Skeletal muscle tissue (tissue), 4 donors: ENCODE measurements around the gene BORCS5. TPM values are rescaled to one million over a fixed set of nuclear protein-coding genes. Genes with fewer than 3 reads are reported as not detected.

Experiments
- H3K27ac ChIP-seq: one replicate; pipeline ENCODE4 v1.7.0; 2013; ENCODE audit warnings: mild to moderate bottlenecking, low read depth, low read length, inconsistent platforms
- H3K27me3 ChIP-seq, 3 donors: one replicate each; pipeline ENCODE4 v1.7.0; 2013; ENCODE audit warnings: low read length in 3 of 3; ENCODE audit not compliant: control insufficient read depth in 3 of 3, insufficient read depth in 3 of 3
- H3K36me3 ChIP-seq, 3 donors: one replicate each; pipeline ENCODE4 v1.7.0; 2013; ENCODE audit warnings: low read length in 3 of 3; ENCODE audit not compliant: control insufficient read depth in 3 of 3, insufficient read depth in 3 of 3
- H3K4me1 ChIP-seq, 3 donors: one replicate each; pipeline ENCODE4 v1.7.0; 2013; ENCODE audit warnings: low read length in 3 of 3, mild to moderate bottlenecking in 3 of 3; ENCODE audit not compliant: control insufficient read depth in 3 of 3, insufficient read depth in 3 of 3
- H3K4me3 ChIP-seq, 3 donors: one replicate each; pipeline ENCODE4 v1.7.0; 2013; ENCODE audit warnings: low read length in 3 of 3
- H3K9ac ChIP-seq, 3 donors: one replicate each; pipeline ENCODE4 v1.7.0; 2013; ENCODE audit warnings: low read length in 3 of 3, mild to moderate bottlenecking in 3 of 3, moderate library complexity in 2 of 3, low read depth in 1 of 3
- H3K9me3 ChIP-seq, 3 donors: one replicate each; pipeline ENCODE4 v1.7.0; 2013; ENCODE audit warnings: low read length in 3 of 3; ENCODE audit not compliant: control insufficient read depth in 3 of 3
- total RNA-seq: library from RNA; depleted of rRNA; stranded (reverse); fragments of >200 nt; gene quantifications from one replicate; pipeline ENCODE4 v1.2.3, GENCODE V29; 2014
- donor health status: Osteomylitis.

BORCS5 gene
- total RNA-seq, 1 donor from 2014 or later: 19.3 TPM

GRCh38 chr12:12428961-12429657 is 72.2 kb downstream of the BORCS5 start:
- Histone ChIP-seq H3K9me3 (no peaks in the 10 kb centered on the region), H3K4me1 (no peaks in the 10 kb centered on the region), H3K27me3 (no peaks in the 10 kb centered on the region), H3K4me3 (no peak overlapping the region), H3K36me3 (no peaks in the 10 kb centered on the region), H3K27ac (no peak overlapping the region), H3K9ac (no peak overlapping the region)

- Histone ChIP-seq H3K27ac (no peak overlapping the region), H3K4me3 (no peak overlapping the region), H3K4me1 (peaks cover 0 to 4% (median 0%) of the 10 kb centered on the region in 3 donors), H3K36me3 (peaks cover 0 to 3% (median 0%) of the 10 kb centered on the region in 3 donors), H3K27me3 (no peaks in the 10 kb centered on the region), H3K9me3 (no peaks in the 10 kb centered on the region), H3K9ac (no peak overlapping the region)
Measured at GRCh38 chr12:12432364-12432763, 75.5 kb downstream of the BORCS5 start.

GRCh38 chr12:12433203-12433731 is 76.4 kb downstream of the BORCS5 start:
- Histone ChIP-seq H3K27me3 (no peaks in the 10 kb centered on the region), H3K4me3 (no peak overlapping the region), H3K27ac (no peak overlapping the region), H3K4me1 (peaks cover 0 to 4% (median 0%) of the 10 kb centered on the region in 3 donors), H3K9me3 (no peaks in the 10 kb centered on the region), H3K9ac (no peak overlapping the region), H3K36me3 (peaks cover 0 to 3% (median 0%) of the 10 kb centered on the region in 3 donors)

GRCh38 chr12:12436831-12437345 is 80.0 kb downstream of the BORCS5 start:
- Histone ChIP-seq H3K27me3 (no peaks in the 10 kb centered on the region), H3K9me3 (no peaks in the 10 kb centered on the region), H3K36me3 (peaks cover 0 to 3% (median 0%) of the 10 kb centered on the region in 3 donors), H3K4me1 (peaks cover 0 to 9% (median 4%) of the 10 kb centered on the region in 3 donors), H3K4me3 (no peak overlapping the region), H3K27ac (no peak overlapping the region), H3K9ac (no peak overlapping the region)

- H3K9me3 ChIP-seq: no peaks in the 10 kb centered on the region
- H3K27me3 ChIP-seq: no peaks in the 10 kb centered on the region
- H3K4me3 ChIP-seq: no peak overlapping the region
- peaks cover 0 to 3% (median 0%) of the 10 kb centered on the region in 3 donors for H3K36me3 ChIP-seq
- no peak overlapping the region for H3K27ac ChIP-seq
- H3K9ac ChIP-seq: no peak overlapping the region
- peaks cover 15 to 30% (median 21%) of the 10 kb centered on the region in 3 donors for H3K4me1 ChIP-seq
Measured at GRCh38 chr12:12439636-12440035, 82.8 kb downstream of the BORCS5 start.

- H3K9me3 ChIP-seq: no peaks in the 10 kb centered on the region
- H3K36me3 ChIP-seq: peaks cover 0 to 3% (median 0%) of the 10 kb centered on the region in 3 donors
- peaks cover 15 to 27% (median 21%) of the 10 kb centered on the region in 3 donors for H3K4me1 ChIP-seq
- H3K9ac ChIP-seq: no peak overlapping the region
- no peak overlapping the region for H3K4me3 ChIP-seq
- no peaks in the 10 kb centered on the region for H3K27me3 ChIP-seq
- H3K27ac ChIP-seq: peak overlapping the region; percentile 17
Measured at GRCh38 chr12:12440784-12441428, 84.0 kb downstream of the BORCS5 start.

- Histone ChIP-seq H3K9ac (no peak overlapping the region), H3K36me3 (peaks cover 0 to under 1% (median 0%) of the 10 kb centered on the region in 3 donors), H3K4me3 (no peak overlapping the region), H3K9me3 (no peaks in the 10 kb centered on the region), H3K27ac (no peak overlapping the region), H3K27me3 (no peaks in the 10 kb centered on the region), H3K4me1 (peaks cover 15 to 27% (median 21%) of the 10 kb centered on the region in 3 donors)
Measured at GRCh38 chr12:12441429-12441807, 84.5 kb downstream of the BORCS5 start.

GRCh38 chr12:12441843-12442461 is 85.1 kb downstream of the BORCS5 start:
- H3K9ac ChIP-seq: no peak overlapping the region
- H3K27ac ChIP-seq: peak overlapping the region; percentile 66

GRCh38 chr12:12442548-12443071 is 85.7 kb downstream of the BORCS5 start:
- Histone ChIP-seq H3K4me1 (peaks cover 17 to 27% (median 23%) of the 10 kb centered on the region in 3 donors), H3K27ac (peak overlapping the region; percentile 66)

More at GRCh38 chr12:12441843-12442461, 85.1 kb downstream of the BORCS5 start:
- H3K4me1 ChIP-seq: peaks cover 15 to 27% (median 21%) of the 10 kb centered on the region in 3 donors
- no peaks in the 10 kb centered on the region for H3K9me3 ChIP-seq
- H3K4me3 ChIP-seq: no peak overlapping the region
- no peaks in the 10 kb centered on the region for H3K36me3 ChIP-seq
- H3K27me3 ChIP-seq: no peaks in the 10 kb centered on the region

More at GRCh38 chr12:12442548-12443071, 85.7 kb downstream of the BORCS5 start:
- no peaks in the 10 kb centered on the region for H3K27me3 ChIP-seq
- no peak overlapping the region for H3K4me3 ChIP-seq
- H3K9ac ChIP-seq: no peak overlapping the region
- H3K36me3 ChIP-seq: no peaks in the 10 kb centered on the region
- H3K9me3 ChIP-seq: no peaks in the 10 kb centered on the region
